Measurements from ENCODE around the gene CAMKK1. TPM values are rescaled to one million over a fixed set of nuclear protein-coding genes. Genes with fewer than 3 reads are reported as not detected.

Gene CAMKK1
- total and polyA plus RNA-seq, 9 of the 15 experiments (the other 6 are each of a cell fraction or from before 2014, with no cell fraction given), result 0.34 to 7.5 (median 4.9) TPM

DNA sequence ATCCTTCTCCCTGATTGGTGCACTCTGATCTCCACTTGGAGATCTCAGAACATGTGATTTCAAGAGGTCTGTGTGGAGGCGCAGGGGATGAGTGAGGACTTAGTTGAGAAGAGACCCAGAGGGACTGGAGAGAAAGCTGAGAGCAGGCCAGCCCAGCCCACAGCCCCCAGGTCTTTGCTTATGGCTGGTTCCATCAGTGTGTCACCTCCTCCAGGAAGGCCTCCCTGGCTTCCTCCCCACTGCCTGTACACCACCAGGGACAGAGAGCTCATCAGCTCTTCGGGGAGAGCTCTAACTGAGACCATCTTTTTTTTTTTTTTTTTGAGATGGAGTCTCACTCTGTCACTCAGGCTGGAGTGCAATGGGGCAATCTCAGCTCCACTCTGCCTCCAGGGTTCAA, 20.0 kb upstream of the CAMKK1 start:
- POLR2A ChIA-PET, result no interaction called here
- CTCF ChIA-PET (ENCODE audit: low intra/inter-chr PET ratio), result interaction anchor here (2.3 kb wide), 1 partner anchor 91 kb away, joined by 19 read pairs; no protein-coding TSS in a partner anchor
- Histone ChIP-seq H3K27ac (ENCODE audit: extremely low read depth, low read depth, low read length) (no peak overlapping the region), H3K4me3 (no peak overlapping the region), H3K27me3 (ENCODE audit: control insufficient read depth in 2 of 2, insufficient read depth in 2 of 2, low read length in 2 of 2) (no peaks in the 10 kb centered on the region), H3K9me3 (replicated peaks; ENCODE audit: control insufficient read depth, insufficient read depth, low read depth, low read length) (no peaks in the 10 kb centered on the region), H4K20me1 (replicated peaks; ENCODE audit: control insufficient read depth, insufficient read depth, low read length) (0 out of 2 replicates have a peak, but pooled peaks cover 9% of the 10 kb centered on the region), H2AFZ (ENCODE audit: low read depth, low read length) (no peak overlapping the region), H3K4me1 (replicated peaks in 1 of 2; ENCODE audit: control insufficient read depth in 2 of 2, insufficient read depth in 2 of 2, low read length in 2 of 2) (peaks cover 29 to 48% of the 10 kb centered on the region in 2 experiments), H3K79me2 (ENCODE audit: control insufficient read depth, insufficient read depth, low read length) (peaks cover 42% of the 10 kb centered on the region), H3K36me3 (ENCODE audit: control insufficient read depth, insufficient read depth, low read length) (peaks cover 7% of the 10 kb centered on the region; the same call in 1 of the 3 replicates), H3K4me2 (ENCODE audit: insufficient read depth, low read length) (no peak overlapping the region), H3K9ac (ENCODE audit: insufficient read depth in 1 of 2, low read depth in 2 of 2, low read length in 2 of 2) (no peak overlapping the region), H3K9me1 (ENCODE audit: control insufficient read depth, insufficient read depth, low read length) (peaks cover 6% of the 10 kb centered on the region)
- in situ Hi-C loops (cut with MboI), result loop anchor here (10.0 kb wide), 1 partner anchor 92 kb away; no protein-coding TSS in a partner anchor
- ATAC-seq, result no peak
- WGBS (ENCODE audit: insufficient coverage, low coverage, missing lambda C conversion rate), result 100% methylated on average over 1 of the region's 2 CpGs
- TF ChIP-seq POU5F1 (IDR thresholded peaks at IDR 0.05; ENCODE audit: borderline replicate concordance, low read depth, low read length, partially characterized antibody) (no peak), MTA1 (IDR thresholded peaks at IDR 0.05; ENCODE audit: borderline replicate concordance) (no peak), ZFP36 (IDR thresholded peaks at IDR 0.05; ENCODE audit: low read depth, low read length, partially characterized antibody) (peak; percentile 86), PCBP1 (IDR thresholded peaks at IDR 0.05; ENCODE audit: low read depth, low read length, poor library complexity, severe bottlenecking) (no peak), ZNF124 (CRISPR knock-in tag; IDR thresholded peaks at IDR 0.05) (no peak), ZNF197 (CRISPR knock-in tag; IDR thresholded peaks at IDR 0.05; ENCODE audit: low read depth) (no peak)
- TF ChIP-seq, protein P1, sequence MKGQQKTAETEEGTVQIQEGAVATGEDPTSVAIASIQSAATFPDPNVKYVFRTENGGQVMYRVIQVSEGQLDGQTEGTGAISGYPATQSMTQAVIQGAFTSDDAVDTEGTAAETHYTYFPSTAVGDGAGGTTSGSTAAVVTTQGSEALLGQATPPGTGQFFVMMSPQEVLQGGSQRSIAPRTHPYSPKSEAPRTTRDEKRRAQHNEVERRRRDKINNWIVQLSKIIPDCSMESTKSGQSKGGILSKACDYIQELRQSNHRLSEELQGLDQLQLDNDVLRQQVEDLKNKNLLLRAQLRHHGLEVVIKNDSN (CRISPR knock-in tag; IDR thresholded peaks at IDR 0.05), result 0 out of 2 replicates have a peak, but pooled peaks have one; percentile 4
- TF ChIP-seq, protein P2, sequence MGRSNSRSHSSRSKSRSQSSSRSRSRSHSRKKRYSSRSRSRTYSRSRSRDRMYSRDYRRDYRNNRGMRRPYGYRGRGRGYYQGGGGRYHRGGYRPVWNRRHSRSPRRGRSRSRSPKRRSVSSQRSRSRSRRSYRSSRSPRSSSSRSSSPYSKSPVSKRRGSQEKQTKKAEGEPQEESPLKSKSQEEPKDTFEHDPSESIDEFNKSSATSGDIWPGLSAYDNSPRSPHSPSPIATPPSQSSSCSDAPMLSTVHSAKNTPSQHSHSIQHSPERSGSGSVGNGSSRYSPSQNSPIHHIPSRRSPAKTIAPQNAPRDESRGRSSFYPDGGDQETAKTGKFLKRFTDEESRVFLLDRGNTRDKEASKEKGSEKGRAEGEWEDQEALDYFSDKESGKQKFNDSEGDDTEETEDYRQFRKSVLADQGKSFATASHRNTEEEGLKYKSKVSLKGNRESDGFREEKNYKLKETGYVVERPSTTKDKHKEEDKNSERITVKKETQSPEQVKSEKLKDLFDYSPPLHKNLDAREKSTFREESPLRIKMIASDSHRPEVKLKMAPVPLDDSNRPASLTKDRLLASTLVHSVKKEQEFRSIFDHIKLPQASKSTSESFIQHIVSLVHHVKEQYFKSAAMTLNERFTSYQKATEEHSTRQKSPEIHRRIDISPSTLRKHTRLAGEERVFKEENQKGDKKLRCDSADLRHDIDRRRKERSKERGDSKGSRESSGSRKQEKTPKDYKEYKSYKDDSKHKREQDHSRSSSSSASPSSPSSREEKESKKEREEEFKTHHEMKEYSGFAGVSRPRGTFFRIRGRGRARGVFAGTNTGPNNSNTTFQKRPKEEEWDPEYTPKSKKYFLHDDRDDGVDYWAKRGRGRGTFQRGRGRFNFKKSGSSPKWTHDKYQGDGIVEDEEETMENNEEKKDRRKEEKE (IDR thresholded peaks at IDR 0.05; ENCODE audit: borderline replicate concordance in 1 of 2, control insufficient read depth in 1 of 2, low read depth in 2 of 2, low read length in 1 of 2), result no peak
- no TSS peak for BruUV-seq (replicated peaks)
- intact Hi-C loops (cut with micrococcal nuclease), result loop anchor here (5.0 kb wide), 1 partner anchor 164 kb away; no protein-coding TSS in a partner anchor
- FAIRE-seq, result no peak
- DNase-seq (ENCODE audit: extremely low read depth in 1 of 4, low spot score in 3 of 4), result no peak
